ENCODE measurements around the gene SPG7.

Gene SPG7

DNA sequence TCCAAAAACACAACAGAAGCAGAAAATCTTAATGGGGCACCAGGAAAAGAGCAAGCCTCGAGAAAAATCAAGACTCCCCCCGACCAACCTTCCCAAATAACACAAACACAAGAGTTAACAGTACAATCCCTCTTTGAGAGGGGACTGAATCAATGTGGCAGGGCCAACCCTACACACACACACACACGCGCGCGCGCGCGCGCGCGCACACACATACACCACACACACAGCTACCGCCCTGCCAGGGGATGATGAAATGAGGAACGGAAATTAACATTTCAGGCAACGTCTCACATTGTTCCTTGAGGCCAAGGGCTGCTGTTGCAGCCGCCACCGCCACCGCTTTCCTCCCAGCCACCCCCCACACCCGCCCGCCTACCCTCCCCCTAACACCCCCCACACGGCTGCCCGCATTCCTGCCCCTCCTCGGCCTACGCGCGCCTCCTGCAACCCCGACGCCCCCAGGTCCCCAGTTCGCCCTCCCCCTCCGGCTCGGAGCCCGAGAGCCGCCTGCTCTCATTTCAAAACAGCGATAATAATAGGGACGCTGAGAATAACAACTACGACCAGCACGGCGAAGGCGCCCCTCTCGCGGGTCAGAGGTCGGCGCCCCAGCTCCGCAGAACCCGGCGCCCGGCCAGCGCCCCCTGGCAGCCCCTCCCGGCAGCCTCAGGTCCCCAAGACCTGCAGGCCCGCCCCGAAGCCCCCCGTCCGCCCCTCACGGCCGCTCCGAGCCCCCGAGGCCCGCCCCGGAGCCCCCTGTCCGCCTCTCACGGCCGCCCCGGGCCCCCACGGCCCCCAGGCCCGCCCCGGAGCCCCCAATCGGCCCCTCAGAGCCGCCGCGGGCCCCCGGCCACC is 18.9 kb upstream of the SPG7 start:
- TF ChIP-seq, protein P1, sequence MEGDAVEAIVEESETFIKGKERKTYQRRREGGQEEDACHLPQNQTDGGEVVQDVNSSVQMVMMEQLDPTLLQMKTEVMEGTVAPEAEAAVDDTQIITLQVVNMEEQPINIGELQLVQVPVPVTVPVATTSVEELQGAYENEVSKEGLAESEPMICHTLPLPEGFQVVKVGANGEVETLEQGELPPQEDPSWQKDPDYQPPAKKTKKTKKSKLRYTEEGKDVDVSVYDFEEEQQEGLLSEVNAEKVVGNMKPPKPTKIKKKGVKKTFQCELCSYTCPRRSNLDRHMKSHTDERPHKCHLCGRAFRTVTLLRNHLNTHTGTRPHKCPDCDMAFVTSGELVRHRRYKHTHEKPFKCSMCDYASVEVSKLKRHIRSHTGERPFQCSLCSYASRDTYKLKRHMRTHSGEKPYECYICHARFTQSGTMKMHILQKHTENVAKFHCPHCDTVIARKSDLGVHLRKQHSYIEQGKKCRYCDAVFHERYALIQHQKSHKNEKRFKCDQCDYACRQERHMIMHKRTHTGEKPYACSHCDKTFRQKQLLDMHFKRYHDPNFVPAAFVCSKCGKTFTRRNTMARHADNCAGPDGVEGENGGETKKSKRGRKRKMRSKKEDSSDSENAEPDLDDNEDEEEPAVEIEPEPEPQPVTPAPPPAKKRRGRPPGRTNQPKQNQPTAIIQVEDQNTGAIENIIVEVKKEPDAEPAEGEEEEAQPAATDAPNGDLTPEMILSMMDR (IDR thresholded peaks at IDR 0.05; ENCODE audit: borderline replicate concordance, insufficient read depth, low read depth, low read length), result peak; percentile 11; the same call in 1 of the 2 replicates
- H3K4me3 ChIP-seq (ENCODE audit: low read depth, low read length), result peak overlapping the region; percentile 61

GRCh38 chr16:89489898-89490438 is 18.2 kb upstream of the SPG7 start:
- peak overlapping the region; percentile 61 for H3K4me3 ChIP-seq (ENCODE audit: low read depth, low read length)

GRCh38 chr16:89490439-89491237 is 17.6 kb upstream of the SPG7 start, which contains the start of gene ANKRD11:
ANKRD11 (minus strand) TSS chr16:89490561; CDS start chr16:89317019, 173,542 bp downstream.
- peak within 1 kb of the TSS; percentile 75 for H3K4me3 ChIP-seq (ENCODE audit: low read depth, low read length)
- TF ChIP-seq, protein P1 (IDR thresholded peaks at IDR 0.05; ENCODE audit: borderline replicate concordance, insufficient read depth, low read depth, low read length), result no peak

More at GRCh38 chr16:89489898-89490438, 18.2 kb upstream of the SPG7 start:
- TF ChIP-seq, protein P1 (IDR thresholded peaks at IDR 0.05; ENCODE audit: borderline replicate concordance, insufficient read depth, low read depth, low read length), result no peak

GRCh38 chr16:89491238-89491869 is 16.8 kb upstream of the SPG7 start:
- peak overlapping the region; percentile 75 for H3K4me3 ChIP-seq (ENCODE audit: low read depth, low read length)
- TF ChIP-seq, protein P1 (IDR thresholded peaks at IDR 0.05; ENCODE audit: borderline replicate concordance, insufficient read depth, low read depth, low read length), result peak; percentile 14; the same call in 1 of the 2 replicates

DNA sequence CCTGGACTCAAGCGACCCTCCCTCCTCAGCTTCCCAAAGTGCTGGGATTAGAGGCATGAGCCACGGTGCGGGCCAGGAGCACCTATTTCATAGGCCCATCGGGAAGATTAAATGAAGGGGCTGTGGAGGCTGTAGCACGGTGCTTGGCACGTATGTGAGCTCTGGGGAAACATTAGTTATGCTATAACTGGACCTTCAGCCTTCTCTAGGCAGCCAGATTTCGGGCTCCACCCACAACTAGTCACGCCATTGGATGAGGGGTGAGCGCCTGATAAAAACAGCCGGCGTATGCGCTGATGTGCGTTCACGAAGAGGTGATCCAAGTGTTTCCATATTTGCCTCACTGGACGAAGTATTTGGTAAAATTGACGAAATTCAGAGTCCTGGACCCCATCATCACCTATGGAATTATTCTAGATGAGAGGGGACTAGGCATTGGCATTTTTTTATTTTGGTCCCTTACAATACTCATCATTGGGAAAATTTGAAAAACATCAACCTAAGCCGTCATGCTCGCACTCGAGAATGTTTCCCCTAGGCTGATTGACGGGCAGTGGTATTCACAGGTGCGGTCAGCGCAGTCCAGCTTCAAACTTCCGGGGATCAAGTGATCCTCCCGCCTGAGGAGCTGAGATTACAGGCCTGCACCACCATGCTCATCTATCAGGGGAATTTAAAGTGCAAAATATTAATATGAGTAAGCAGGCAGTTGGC is 16.1 kb upstream of the SPG7 start:
- H3K4me3 ChIP-seq (ENCODE audit: low read depth, low read length), result peak overlapping the region; percentile 75
- TF ChIP-seq, protein P1 (IDR thresholded peaks at IDR 0.05; ENCODE audit: borderline replicate concordance, insufficient read depth, low read depth, low read length), result no peak

DNA sequence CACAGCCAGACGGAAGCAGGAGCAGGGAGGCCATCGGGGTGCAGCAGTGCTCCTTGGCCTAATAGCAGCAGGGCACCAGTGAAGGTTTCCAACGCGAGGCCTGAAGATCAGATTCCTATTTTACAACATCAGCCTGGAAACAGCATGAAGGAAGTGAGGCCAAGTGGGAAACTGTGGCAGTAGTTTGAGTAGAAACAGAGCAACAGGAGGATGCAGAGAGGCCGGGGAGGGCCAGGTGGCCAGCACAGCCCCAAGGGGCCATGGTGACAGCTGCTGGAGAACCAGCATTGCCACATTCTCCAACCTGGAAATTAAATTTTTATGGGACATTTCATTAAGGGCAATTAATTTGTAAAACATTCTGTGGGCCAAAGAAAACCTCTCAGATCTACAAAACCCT is 14.4 kb upstream of the SPG7 start:
- H3K4me3 ChIP-seq (ENCODE audit: low read depth, low read length), result no peak overlapping the region
- TF ChIP-seq, protein P1 (IDR thresholded peaks at IDR 0.05; ENCODE audit: borderline replicate concordance, insufficient read depth, low read depth, low read length), result no peak
